Inflammatory macrophage treated with lipopolysaccharide for 4 hours (primary cell): ENCODE measurements around the gene SLC41A2.

Experiments
- DNase-seq: peaks from one replicate; pipeline ENCODE4 v3.0.0-alpha.2; 2020

The SLC41A2 gene

GRCh38 chr12:104929977-104930376 is 28.1 kb downstream of the SLC41A2 start:
- DNase-seq: peak; percentile 78

- no peak for DNase-seq
Measured at GRCh38 chr12:104929368-104929767, 28.7 kb downstream of the SLC41A2 start.

GRCh38 chr12:104928036-104928745 is 29.9 kb downstream of the SLC41A2 start:
- no peak for DNase-seq

DNA sequence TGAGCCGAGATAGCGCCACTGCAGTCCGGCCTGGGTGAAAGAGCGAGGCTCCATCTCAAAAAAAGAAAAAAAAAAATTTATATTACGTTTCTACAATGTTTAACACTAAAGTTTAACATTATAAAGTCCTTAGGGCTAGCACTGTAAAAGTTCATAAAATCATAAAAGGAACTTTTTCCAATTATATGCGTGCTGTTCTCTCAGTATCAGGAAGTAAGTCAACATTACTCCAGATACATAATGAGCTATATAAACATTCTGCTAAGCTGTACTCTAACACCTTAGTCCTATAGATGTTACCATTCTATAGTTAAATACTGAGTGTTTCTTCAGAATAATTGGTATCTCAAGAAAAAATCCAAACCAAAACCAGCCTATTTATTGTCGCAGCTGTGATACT is 32.6 kb downstream of the SLC41A2 start:
- no peak for DNase-seq

DNA sequence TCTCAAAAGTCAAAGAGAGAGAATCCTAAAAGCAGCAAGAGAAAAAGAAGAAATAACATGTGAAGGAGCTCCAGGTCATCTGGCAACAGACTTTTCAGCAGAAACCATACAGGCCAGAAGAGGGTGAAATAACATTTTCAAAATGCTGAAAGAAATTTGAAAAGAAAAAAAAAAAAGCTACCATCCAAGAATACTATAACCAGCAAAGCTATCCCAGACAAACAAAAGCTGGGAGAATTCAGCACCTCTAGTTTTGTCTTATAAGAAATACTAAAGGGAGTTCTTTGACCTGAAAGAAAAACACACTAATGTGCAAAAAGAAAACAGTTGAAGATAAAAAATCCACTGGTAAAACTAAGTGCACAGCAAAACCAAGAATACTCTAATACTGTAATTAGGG is 36.8 kb downstream of the SLC41A2 start:
- DNase-seq: no peak

DNA sequence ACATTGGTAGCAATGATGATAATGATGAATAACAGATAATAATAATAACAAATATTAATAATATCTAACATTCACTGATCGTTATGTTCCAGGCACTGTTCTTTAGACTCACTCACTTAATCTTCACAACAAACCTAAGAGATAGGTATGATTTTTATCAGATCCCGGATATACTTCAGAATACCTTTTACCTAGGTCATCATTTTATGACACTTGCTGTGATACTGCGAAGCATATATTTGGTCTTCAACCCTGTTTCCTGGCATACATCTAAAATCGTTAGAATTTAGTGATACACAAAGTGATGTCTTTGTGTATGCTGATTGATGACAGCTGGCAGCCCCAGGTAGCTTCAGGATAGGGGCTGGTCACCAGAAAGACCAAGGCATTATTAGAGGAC is 46.1 kb downstream of the SLC41A2 start:
- DNase-seq: no peak

GRCh38 chr12:104910196-104910840 is 47.8 kb downstream of the SLC41A2 start:
- DNase-seq: no peak

DNA sequence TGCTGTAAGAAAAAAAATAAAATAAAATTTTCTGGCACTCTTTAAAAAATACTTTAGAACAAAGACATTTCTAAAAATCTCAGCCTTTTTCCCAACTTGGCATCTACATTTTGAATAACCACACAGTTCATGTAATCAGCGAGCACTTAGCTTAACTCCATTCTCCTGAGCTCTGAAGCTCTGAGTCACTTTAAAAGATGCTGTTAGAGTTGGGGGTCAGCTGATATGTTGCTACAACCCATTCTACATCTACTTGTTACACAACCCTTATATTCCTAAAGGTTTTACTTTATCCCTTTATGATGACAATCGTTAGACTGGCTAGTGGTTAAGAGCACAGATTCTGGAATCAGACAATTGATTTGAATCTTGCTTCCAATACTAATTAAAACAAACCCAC is 48.3 kb downstream of the SLC41A2 start:
- no peak for DNase-seq
